WTC11 (cell line): ENCODE data around the gene LGR6.

Experiments used
- ATF3 ChIP-seq: sonication (generic); formaldehyde crosslinking; conservative IDR thresholded peaks from 2 replicates; pipeline ENCODE4 v1.8.1; 2022; ENCODE audit warnings: mild to moderate bottlenecking, missing genetic modification reagents
- FOXJ3 ChIP-seq: sonication (generic); formaldehyde crosslinking; IDR thresholded peaks from 2 replicates; pipeline ENCODE4 v1.9.0; 2021; ENCODE audit warnings: missing genetic modification reagents, mild to moderate bottlenecking, borderline replicate concordance

- TF ChIP-seq FOXJ3 (CRISPR knock-in tag) (no peak), ATF3 (CRISPR knock-in tag) (no peak)
Observed at GRCh38 chr1:202150602-202151001, 43.0 kb upstream of the LGR6 start.
